Measurements from ENCODE around the gene SIAH3.

SIAH3 gene

GRCh38 chr13:45860240-45860639, 8.7 kb upstream of the SIAH3 start:
- DNase-seq = no peak

DNA sequence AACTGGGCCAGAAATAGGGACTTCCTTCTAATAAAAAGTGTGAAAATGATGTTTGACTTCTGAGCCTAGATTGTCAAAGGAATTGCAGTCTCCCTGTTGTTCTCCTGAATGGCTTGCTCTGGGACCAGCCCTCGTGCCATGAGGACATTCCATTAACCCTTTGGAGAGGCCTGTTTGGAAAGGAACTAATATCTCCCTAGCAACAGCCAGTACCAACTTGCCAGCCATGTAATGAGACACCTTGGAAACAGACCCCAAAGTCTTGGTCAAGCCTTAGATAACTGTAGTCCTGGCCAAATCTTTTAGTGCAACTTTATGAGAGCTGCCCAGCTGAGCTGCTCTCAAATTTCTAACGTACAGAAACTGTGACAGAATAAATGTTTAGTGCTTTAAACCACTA, 8.2 kb upstream of the SIAH3 start:
- DNase-seq = no peak

DNA sequence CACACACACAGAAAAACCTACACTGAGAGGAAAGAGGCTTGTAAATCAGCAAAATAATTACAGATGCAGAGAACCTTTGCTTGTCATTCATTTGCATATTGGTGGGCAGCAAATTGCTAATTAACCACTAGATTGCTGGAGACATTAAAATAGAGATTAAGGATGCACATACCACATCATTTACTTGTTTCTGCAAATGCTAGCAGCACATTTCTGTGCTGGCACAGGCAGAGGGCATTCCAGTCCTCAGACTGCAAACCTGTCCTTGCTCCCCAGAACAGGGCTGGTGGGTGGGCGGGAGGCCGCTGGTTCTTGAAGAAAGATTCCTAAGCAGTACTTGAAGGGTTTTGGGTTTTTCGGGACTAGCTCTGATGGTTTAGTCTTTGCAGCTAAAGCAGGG, 941 bp upstream of the SIAH3 start:
- DNase-seq = no peak

GRCh38 chr13:45851956-45852355, 403 bp upstream of the SIAH3 start:
- no peak for DNase-seq

DNA sequence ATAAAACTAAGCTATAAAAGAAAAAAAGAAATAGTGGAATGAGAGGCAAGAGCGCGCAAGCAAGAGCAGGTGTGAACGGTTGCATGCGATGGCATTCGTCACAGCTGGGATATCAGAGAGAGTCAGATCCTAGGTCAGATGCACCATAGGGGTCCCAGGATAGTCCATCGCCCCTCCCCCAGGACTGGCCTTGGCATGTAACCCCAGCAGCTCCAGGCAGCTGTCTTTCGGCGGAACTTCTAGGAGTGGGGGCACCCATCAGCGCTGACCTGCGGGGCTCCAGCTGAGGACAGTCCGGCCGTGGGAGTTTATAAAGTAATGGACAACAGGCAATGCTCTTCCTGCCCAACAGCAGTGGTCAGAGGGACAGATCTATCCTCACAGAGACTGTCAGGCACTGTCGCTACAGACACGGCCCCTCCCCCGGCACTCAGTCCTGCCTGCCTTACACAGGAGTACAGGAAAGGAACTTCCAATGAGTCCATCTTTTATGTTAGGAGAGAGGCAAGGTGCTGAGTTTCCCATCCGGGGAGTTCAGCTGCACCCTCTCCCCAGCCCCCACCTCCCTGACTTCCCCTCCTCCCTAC, 1.4 kb downstream of the SIAH3 start:
- no peak for DNase-seq

- DNase-seq = no peak
Measured at GRCh38 chr13:45849408-45849807, 2.1 kb downstream of the SIAH3 start.

- no peak for DNase-seq
Measured at GRCh38 chr13:45847554-45848224, 3.9 kb downstream of the SIAH3 start.

DNA sequence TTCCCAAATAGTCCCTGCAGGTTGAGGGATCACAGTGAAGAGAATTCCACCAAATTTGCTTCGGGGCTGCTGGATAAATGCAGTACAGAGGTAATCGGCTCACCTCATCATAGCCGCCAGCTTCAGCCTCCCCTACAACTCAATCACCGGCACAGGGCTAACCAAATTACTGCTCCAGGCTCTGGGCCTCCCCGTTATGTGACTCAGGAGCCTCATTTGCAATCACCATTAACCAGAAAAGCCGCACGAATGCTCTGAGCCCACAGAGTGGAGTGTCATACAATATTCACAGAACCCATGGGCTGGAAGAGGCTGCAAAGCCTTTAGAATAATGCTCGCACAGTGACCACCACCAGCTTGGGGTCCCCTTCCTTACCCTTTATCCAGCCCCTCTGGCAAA, 4.9 kb downstream of the SIAH3 start:
- DNase-seq = no peak

DNA sequence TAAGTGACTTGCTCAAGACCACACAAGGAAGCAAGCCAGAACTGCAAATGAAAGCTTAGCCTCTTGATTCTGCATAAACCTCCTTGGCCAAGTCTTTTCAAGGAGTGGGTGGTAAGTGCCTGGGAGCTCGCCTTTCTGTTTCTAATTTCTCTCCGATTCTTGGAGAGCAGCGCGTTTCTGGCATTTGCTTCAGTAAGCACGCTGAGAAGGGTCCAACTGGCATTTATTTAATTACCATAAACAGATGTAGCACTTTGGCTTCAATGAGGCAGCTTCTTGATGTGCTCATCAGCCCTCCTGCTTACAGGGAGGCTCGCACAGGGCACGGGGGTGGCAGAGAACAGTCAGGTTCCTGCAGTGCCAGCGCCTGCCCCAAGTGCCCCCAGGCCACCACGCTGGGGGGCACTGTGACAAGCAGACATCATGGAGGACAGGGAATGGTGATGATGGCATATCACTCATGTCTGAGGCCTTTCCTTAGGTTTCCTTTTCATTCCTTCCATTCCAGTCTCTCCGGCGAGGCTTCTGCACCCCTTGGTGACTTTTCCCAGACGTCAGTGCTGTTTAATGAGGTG, 13.3 kb downstream of the SIAH3 start:
- DNase-seq = no peak

DNA sequence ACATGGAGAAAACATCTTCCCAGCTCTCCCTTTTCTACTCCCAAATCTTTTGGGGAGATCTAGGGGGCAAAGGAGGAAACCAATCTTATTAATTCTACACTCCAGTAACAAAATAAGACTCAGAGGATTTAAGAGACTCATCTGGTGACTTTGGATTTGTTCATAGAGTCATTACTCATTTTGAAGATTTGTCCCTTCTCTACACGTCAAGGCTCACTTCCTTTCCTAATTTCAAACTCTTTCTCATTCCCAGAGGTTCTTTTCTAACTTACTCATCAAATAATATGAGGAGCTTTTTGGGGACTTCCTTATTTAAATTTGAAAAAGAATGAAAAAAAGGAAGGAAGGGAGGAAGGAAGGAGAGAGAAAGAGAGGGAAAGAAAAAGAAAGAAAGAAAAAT, 14.4 kb downstream of the SIAH3 start:
- DNase-seq = no peak

DNA sequence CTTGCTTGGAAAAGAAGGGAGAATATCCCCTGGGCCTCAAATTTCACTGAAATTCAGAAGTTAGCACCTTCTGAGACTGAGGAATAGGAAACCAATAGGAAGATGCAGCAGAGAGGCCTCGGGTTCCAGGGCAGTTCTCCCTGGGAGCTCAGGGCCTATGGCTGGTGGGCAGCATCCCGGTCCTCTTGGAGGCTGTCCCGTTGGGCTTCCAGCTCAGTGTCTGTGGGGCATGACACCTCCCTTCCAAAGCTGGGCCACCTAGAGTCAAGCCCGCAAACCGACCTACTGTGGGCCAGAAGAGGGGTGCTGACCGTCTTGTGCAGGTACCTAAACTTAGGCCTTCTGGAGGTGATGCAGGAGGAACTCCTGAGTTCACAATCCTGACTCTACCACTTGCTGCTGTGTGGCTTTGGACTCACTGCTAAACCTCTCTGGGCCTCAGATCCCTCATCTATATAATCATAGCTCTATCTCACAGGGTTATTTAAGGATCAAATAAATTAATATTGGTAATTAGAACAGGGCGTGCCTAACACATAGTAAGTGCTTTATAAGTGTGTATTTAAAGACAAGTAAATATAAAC, 17.1 kb downstream of the SIAH3 start:
- no peak for DNase-seq

DNA sequence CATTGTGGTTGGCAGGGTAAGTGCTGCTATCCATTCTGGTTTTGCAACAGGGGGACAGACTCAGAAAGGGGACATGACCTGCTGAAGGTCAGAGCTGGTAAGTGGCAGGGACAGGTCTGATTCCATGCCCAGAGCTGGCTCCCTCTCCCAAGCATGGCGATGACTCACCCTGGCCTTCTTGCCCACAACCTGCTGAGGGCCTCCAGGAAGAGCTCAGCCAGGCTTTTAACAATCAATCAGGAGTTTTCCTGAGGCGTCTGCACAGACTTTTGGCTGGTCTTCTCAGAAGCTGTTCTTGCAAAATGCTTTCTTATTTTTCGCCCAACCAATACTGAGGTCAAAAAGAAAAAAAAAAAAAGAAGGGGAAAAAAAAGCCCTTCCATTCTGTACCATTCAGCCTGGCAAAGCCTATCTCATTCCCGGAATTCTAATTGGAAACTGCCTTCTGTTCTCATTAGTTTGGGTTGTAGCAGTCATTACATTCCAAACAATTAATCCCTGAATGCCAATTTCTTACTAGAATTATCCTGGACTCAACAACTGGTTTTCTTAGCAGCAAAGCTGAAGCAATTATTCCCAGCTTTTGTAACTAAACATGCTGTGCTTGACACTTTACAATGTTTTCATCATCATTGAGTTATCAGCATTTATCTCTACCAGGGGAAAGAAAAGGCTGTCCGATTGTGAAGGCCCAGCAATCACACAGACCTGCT, 17.7 kb downstream of the SIAH3 start:
- no peak for DNase-seq

GRCh38 chr13:45833242-45833641, 18.3 kb downstream of the SIAH3 start:
- DNase-seq = no peak

DNA sequence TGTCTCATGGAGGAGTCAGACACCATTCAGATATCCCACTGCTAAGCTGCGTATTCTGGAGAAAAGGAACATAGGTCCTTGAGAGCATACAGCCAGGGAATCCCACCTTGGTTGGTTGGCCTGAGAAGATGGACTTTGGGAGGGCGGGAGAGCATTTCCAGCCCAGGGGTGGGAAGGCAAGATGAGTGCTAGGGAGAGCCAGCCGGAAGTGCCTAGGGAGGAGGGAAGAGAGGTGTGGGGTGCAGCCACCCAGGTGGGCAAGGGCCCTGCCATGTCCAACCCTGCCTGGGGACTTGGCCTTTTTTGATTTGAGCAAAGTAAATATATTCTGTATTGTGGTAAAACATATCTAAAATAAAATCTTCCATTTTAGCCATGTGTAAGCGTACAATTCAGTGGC, 19.7 kb downstream of the SIAH3 start:
- DNase-seq = no peak

DNA sequence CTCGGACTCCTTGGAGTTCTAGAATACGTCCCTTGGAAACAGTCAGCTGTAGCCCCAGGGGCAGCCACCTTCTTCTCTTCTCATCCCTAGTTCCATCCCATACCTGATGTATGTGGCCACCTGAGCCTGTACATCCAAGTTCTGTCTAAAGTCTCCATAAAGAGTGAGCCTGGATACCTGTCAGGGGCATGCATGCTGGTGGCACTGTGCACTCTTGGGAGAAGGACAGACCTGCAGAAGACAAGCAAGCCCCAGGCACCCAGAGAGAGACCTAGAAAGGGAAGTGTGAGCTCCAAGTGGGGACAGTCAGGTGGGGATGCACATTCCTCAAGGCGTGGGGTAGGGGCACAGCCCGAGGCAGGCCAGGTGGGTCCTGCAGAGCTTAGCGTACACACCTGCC, 21.4 kb downstream of the SIAH3 start:
- no peak for DNase-seq

DNA sequence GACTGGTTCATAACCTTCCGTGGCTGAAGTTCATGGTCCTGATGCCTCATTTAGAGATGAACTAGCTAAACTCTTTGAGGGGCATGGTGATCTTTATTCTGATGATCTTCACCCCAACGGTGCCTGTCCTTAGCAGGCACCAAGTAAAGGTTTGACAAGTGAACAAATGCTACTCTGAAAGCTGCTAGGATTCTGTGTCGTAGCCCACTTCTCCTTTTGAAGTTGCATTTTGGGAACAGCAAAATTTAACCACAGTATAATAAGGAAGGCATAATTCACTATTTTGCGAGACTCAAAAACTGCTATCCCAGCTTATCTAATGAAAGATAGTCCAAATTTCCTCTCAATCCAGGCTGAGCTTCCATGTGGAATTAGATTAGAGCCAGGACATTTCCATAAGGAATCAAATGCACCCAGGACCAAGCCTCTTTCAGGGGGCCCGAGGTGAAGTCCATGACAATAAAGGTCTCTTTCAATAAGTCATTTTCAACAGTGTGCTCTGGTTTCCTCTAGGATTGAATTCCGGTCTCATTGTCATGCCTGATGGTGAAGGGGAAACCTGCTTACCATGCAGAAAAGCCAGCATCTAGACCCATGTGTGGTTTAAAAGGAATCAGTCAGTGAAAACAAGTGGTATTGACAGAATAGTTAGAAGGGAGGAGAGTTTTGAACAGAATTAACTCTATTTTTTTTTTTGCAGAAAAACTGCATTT, 23.1 kb downstream of the SIAH3 start:
- no peak for DNase-seq

GRCh38 chr13:45827318-45827717, 24.2 kb downstream of the SIAH3 start:
- no peak for DNase-seq

- no peak for DNase-seq
Measured at GRCh38 chr13:45826731-45827130, 24.8 kb downstream of the SIAH3 start.

DNA sequence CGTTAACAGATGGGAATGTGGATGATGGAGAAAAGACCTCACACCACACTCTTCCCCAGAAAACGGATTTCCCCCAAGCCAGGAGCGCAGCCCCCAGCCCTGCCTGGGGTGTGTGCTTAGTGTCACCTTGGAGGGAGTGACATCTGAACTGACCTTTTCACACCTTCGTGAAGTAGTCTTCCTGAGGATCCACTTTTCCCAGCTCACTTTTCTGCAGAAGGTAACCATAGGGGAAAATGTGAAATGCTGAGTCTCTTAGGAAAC, 26.2 kb downstream of the SIAH3 start:
- DNase-seq = no peak

GRCh38 chr13:45823583-45823982, 28.0 kb downstream of the SIAH3 start:
- DNase-seq = no peak

- no peak for DNase-seq
Measured at GRCh38 chr13:45821811-45822210, 29.7 kb downstream of the SIAH3 start.

- DNase-seq = no peak
Measured at GRCh38 chr13:45820106-45820838, 31.3 kb downstream of the SIAH3 start.

- no peak for DNase-seq
Measured at GRCh38 chr13:45817833-45818232, 33.7 kb downstream of the SIAH3 start.
